ENCODE measurements around the gene PRKN.

The PRKN gene

GRCh38 chr6:161961046-161961445 is 766.5 kb downstream of the PRKN start:
- Histone ChIP-seq H3K36me3 (ENCODE audit: insufficient read depth, low read length) (no peaks in the 10 kb centered on the region), H3K4me3 (ENCODE audit: low read length) (no peak overlapping the region), H3K27me3 (ENCODE audit: insufficient read depth, low read length) (no peaks in the 10 kb centered on the region), H3K27ac (ENCODE audit: low read depth, low read length) (no peak overlapping the region), H3K9me3 (ENCODE audit: insufficient read depth, low read depth, low read length) (no peaks in the 10 kb centered on the region), H3K9ac (ENCODE audit: low read depth, low read length) (no peak overlapping the region), H3K4me1 (ENCODE audit: insufficient read depth, low read length) (peaks cover 28% of the 10 kb centered on the region)
- 88% methylated on average over 8 of the region's 8 CpGs for WGBS

- 93% methylated on average over 12 of the region's 12 CpGs for WGBS
- Histone ChIP-seq H3K4me3 (ENCODE audit: low read length) (no peak overlapping the region), H3K27me3 (ENCODE audit: insufficient read depth, low read length) (no peaks in the 10 kb centered on the region), H3K27ac (ENCODE audit: low read depth, low read length) (no peak overlapping the region), H3K9ac (ENCODE audit: low read depth, low read length) (no peak overlapping the region), H3K36me3 (ENCODE audit: insufficient read depth, low read length) (no peaks in the 10 kb centered on the region), H3K9me3 (ENCODE audit: insufficient read depth, low read depth, low read length) (no peaks in the 10 kb centered on the region), H3K4me1 (ENCODE audit: insufficient read depth, low read length) (peaks cover 21% of the 10 kb centered on the region)
These were observed 768.5 kb downstream of the PRKN start for GRCh38 chr6:161959072-161959471.

- Histone ChIP-seq H3K9ac (ENCODE audit: low read depth, low read length) (no peak overlapping the region), H3K36me3 (ENCODE audit: insufficient read depth, low read length) (no peaks in the 10 kb centered on the region), H3K4me1 (ENCODE audit: insufficient read depth, low read length) (peaks cover 11% of the 10 kb centered on the region), H3K9me3 (ENCODE audit: insufficient read depth, low read depth, low read length) (no peaks in the 10 kb centered on the region), H3K4me3 (ENCODE audit: low read length) (no peak overlapping the region), H3K27ac (ENCODE audit: low read depth, low read length) (no peak overlapping the region), H3K27me3 (ENCODE audit: insufficient read depth, low read length) (no peaks in the 10 kb centered on the region)
- WGBS, result 86% methylated on average over 1 of the region's 1 CpG
These were observed 771.5 kb downstream of the PRKN start for GRCh38 chr6:161956082-161956481.

DNA sequence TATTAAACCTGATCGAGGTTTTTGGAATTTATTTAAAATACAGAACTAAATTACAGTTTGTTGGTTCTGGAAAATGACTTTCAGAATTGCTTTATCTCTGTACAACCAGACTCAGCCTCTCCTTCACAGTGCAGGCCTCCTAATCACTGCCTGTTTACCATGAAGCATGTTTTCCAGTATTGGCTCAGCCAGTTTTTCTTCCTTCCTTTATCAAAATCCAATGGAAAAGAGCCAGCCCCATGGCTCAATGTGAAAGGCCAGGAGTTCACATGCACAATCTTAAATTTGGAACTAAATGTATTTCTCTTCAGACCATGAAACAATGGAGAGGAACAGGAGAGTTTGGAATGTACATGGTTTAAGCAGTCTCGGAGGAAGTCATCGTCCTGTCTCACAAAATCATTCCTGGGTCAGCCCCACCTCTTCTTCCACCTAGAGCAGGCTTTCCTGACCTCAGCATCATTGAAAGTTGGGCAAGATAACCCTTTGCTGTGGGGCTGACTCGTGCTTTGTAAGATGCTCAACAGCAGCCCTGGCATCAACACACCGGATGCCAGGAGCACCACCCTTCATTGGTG is 772.8 kb downstream of the PRKN start:
- Histone ChIP-seq H3K27ac (ENCODE audit: low read depth, low read length) (no peak overlapping the region), H3K4me3 (ENCODE audit: low read length) (no peak overlapping the region), H3K36me3 (ENCODE audit: insufficient read depth, low read length) (no peaks in the 10 kb centered on the region), H3K9me3 (ENCODE audit: insufficient read depth, low read depth, low read length) (no peaks in the 10 kb centered on the region), H3K27me3 (ENCODE audit: insufficient read depth, low read length) (no peaks in the 10 kb centered on the region), H3K4me1 (ENCODE audit: insufficient read depth, low read length) (peaks cover 16% of the 10 kb centered on the region), H3K9ac (ENCODE audit: low read depth, low read length) (no peak overlapping the region)
- 78% methylated on average over 4 of the region's 5 CpGs for WGBS

DNA sequence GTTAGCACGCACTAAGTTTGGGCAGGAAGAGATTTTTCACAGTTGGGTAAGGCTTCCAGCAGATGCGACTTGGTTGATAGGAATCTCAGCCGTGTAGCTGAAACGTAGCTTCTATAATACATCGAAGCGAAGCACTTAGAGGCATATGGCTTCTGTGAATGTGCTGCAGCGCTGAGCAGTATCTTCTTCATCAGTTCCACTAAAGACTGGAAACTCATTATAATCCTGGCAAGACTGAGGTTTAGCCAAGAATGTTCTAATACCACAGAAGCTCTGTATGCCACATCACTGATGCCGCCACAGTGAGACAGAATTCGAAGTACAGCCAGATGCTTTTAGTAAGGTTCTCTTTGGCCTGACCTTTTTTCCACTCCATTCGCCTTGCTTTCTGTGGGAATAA is 773.5 kb downstream of the PRKN start:
- Histone ChIP-seq H3K36me3 (ENCODE audit: insufficient read depth, low read length) (no peaks in the 10 kb centered on the region), H3K4me3 (ENCODE audit: low read length) (no peak overlapping the region), H3K4me1 (ENCODE audit: insufficient read depth, low read length) (peaks cover 16% of the 10 kb centered on the region), H3K27me3 (ENCODE audit: insufficient read depth, low read length) (no peaks in the 10 kb centered on the region), H3K9me3 (ENCODE audit: insufficient read depth, low read depth, low read length) (no peaks in the 10 kb centered on the region), H3K9ac (ENCODE audit: low read depth, low read length) (no peak overlapping the region), H3K27ac (ENCODE audit: low read depth, low read length) (no peak overlapping the region)
- WGBS, result 92% methylated on average over 10 of the region's 10 CpGs

DNA sequence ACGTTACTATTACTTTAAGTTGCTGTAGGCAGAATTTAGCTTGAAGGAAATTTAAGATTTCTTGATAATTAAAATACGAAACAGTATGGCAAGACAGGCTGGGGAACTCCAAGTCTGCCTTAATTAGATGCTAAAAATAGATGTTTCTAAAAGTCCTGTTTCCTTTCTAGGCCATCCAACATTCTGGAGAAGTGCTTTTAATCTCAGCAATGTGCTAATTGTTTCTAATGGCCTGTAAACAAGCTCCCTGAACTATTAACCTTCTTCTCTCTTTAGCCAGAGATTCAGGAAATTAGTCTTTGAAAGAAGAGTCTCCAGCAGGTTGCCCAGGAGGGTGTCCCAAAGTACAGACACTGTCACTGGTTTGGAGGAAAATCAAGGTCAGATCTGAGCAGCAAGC is 776.4 kb downstream of the PRKN start:
- H3K27ac ChIP-seq (ENCODE audit: low read depth, low read length), result no peak overlapping the region
- H3K27me3 ChIP-seq (ENCODE audit: insufficient read depth, low read length), result 0 out of 2 replicates have a peak, but pooled peaks cover 3% of the 10 kb centered on the region
- peaks cover 20% of the 10 kb centered on the region for H3K4me1 ChIP-seq (ENCODE audit: insufficient read depth, low read length)
- H3K4me3 ChIP-seq (ENCODE audit: low read length), result no peak overlapping the region
- no peaks in the 10 kb centered on the region for H3K36me3 ChIP-seq (ENCODE audit: insufficient read depth, low read length)
- 68% methylated on average over 2 of the region's 2 CpGs for WGBS
- H3K9me3 ChIP-seq (ENCODE audit: insufficient read depth, low read depth, low read length), result no peaks in the 10 kb centered on the region
- H3K9ac ChIP-seq (ENCODE audit: low read depth, low read length), result no peak overlapping the region

DNA sequence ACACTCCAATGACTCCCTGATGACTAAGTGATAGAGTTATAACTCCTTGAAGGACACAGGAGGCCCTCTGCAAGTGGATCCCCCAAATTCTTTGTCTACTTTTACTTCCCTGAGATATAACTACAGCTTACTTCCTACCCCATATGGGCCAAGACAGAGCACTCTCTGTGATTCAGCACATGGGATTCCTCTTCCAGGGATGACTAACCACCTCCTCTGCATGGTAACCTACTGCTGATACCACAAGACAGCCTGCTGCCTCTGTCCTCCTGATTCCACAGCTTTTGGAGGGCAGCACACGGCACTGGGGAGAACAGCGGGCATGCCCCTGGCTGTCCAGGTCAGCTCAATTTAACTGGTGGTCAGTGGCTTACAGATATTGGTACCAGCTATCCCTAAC is 778.0 kb downstream of the PRKN start:
- Histone ChIP-seq H3K27me3 (ENCODE audit: insufficient read depth, low read length) (0 out of 2 replicates have a peak, but pooled peaks cover 3% of the 10 kb centered on the region), H3K9me3 (ENCODE audit: insufficient read depth, low read depth, low read length) (no peaks in the 10 kb centered on the region), H3K9ac (ENCODE audit: low read depth, low read length) (no peak overlapping the region), H3K4me1 (ENCODE audit: insufficient read depth, low read length) (peaks cover 26% of the 10 kb centered on the region), H3K27ac (ENCODE audit: low read depth, low read length) (no peak overlapping the region), H3K36me3 (ENCODE audit: insufficient read depth, low read length) (no peaks in the 10 kb centered on the region), H3K4me3 (ENCODE audit: low read length) (no peak overlapping the region)
- WGBS, result 86% methylated on average over 2 of the region's 2 CpGs

DNA sequence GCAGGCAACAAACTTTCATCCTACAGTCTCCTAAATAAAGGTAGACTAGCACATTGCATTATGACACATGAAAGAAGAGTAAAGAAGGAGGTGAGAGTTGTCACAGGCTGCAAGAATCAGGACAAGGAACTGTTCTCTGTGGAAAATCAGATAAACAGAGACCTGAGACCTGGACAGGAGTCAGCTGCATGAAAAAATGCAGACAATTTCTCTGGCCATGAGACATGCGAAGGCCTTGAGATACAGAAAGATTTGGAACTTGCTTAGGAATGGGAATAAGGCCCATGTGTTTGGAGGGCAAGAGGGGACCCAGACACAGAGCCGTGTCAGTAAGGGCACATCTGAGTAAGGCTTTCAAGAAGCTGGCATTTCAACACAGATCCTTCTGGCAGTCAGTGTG is 779.1 kb downstream of the PRKN start:
- H3K27ac ChIP-seq (ENCODE audit: low read depth, low read length), result no peak overlapping the region
- H3K4me3 ChIP-seq (ENCODE audit: low read length), result no peak overlapping the region
- no peaks in the 10 kb centered on the region for H3K36me3 ChIP-seq (ENCODE audit: insufficient read depth, low read length)
- 93% methylated on average over 2 of the region's 2 CpGs for WGBS
- 0 out of 2 replicates have a peak, but pooled peaks cover 3% of the 10 kb centered on the region for H3K27me3 ChIP-seq (ENCODE audit: insufficient read depth, low read length)
- H3K9ac ChIP-seq (ENCODE audit: low read depth, low read length), result no peak overlapping the region
- no peaks in the 10 kb centered on the region for H3K9me3 ChIP-seq (ENCODE audit: insufficient read depth, low read depth, low read length)
- peaks cover 26% of the 10 kb centered on the region for H3K4me1 ChIP-seq (ENCODE audit: insufficient read depth, low read length)

GRCh38 chr6:161947371-161947770 is 780.2 kb downstream of the PRKN start:
- H3K4me1 ChIP-seq (ENCODE audit: insufficient read depth, low read length), result peaks cover 26% of the 10 kb centered on the region
- H3K36me3 ChIP-seq (ENCODE audit: insufficient read depth, low read length), result no peaks in the 10 kb centered on the region
- no peaks in the 10 kb centered on the region for H3K9me3 ChIP-seq (ENCODE audit: insufficient read depth, low read depth, low read length)
- H3K4me3 ChIP-seq (ENCODE audit: low read length), result no peak overlapping the region
- H3K9ac ChIP-seq (ENCODE audit: low read depth, low read length), result no peak overlapping the region
- no peak overlapping the region for H3K27ac ChIP-seq (ENCODE audit: low read depth, low read length)
- 0 out of 2 replicates have a peak, but pooled peaks cover 3% of the 10 kb centered on the region for H3K27me3 ChIP-seq (ENCODE audit: insufficient read depth, low read length)
- WGBS, result 50% methylated on average over 3 of the region's 4 CpGs

DNA sequence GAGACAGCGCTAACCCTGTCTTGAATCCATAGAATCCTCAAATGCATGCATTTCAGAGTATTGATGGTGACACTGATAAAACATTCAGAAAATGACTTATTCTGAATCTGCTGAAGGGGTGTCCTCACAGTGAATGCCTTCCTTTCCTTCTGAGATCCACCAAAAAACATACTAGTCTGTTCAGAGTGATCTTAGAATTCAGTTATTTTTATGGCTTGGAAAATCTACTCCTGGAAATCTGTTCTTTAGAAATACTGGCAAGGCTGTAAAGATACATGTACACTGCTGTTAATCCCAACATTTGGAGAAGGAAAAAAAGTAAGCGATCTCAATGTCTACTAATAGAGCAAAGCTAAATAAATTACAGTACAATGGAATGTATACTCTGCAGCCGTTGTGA is 781.1 kb downstream of the PRKN start:
- H3K9me3 ChIP-seq (ENCODE audit: insufficient read depth, low read depth, low read length), result no peaks in the 10 kb centered on the region
- H3K36me3 ChIP-seq (ENCODE audit: insufficient read depth, low read length), result no peaks in the 10 kb centered on the region
- no peak overlapping the region for H3K4me3 ChIP-seq (ENCODE audit: low read length)
- no peak overlapping the region for H3K9ac ChIP-seq (ENCODE audit: low read depth, low read length)
- H3K4me1 ChIP-seq (ENCODE audit: insufficient read depth, low read length), result peaks cover 26% of the 10 kb centered on the region
- WGBS, result 100% methylated on average over 1 of the region's 3 CpGs
- H3K27ac ChIP-seq (ENCODE audit: low read depth, low read length), result no peak overlapping the region
- H3K27me3 ChIP-seq (ENCODE audit: insufficient read depth, low read length), result 0 out of 2 replicates have a peak, but pooled peaks cover 3% of the 10 kb centered on the region

- H3K27ac ChIP-seq (ENCODE audit: low read depth, low read length), result no peak overlapping the region
- H3K4me1 ChIP-seq (ENCODE audit: insufficient read depth, low read length), result peaks cover 18% of the 10 kb centered on the region
- H3K4me3 ChIP-seq (ENCODE audit: low read length), result no peak overlapping the region
- no peaks in the 10 kb centered on the region for H3K36me3 ChIP-seq (ENCODE audit: insufficient read depth, low read length)
- H3K9me3 ChIP-seq (ENCODE audit: insufficient read depth, low read depth, low read length), result no peaks in the 10 kb centered on the region
- no peak overlapping the region for H3K9ac ChIP-seq (ENCODE audit: low read depth, low read length)
- H3K27me3 ChIP-seq (ENCODE audit: insufficient read depth, low read length), result 0 out of 2 replicates have a peak, but pooled peaks cover 3% of the 10 kb centered on the region
These were observed 784.0 kb downstream of the PRKN start for GRCh38 chr6:161943561-161943960.

GRCh38 chr6:161941565-161941964 is 786.0 kb downstream of the PRKN start:
- WGBS, result 89% methylated on average over 3 of the region's 3 CpGs
- Histone ChIP-seq H3K9me3 (ENCODE audit: insufficient read depth, low read depth, low read length) (no peaks in the 10 kb centered on the region), H3K27me3 (ENCODE audit: insufficient read depth, low read length) (no peaks in the 10 kb centered on the region), H3K9ac (ENCODE audit: low read depth, low read length) (no peak overlapping the region), H3K4me1 (ENCODE audit: insufficient read depth, low read length) (peaks cover 10% of the 10 kb centered on the region; the same call in 1 of the 2 replicates), H3K4me3 (ENCODE audit: low read length) (no peak overlapping the region), H3K27ac (ENCODE audit: low read depth, low read length) (no peak overlapping the region), H3K36me3 (ENCODE audit: insufficient read depth, low read length) (no peaks in the 10 kb centered on the region)
